HepG2 (cell line): ENCODE measurements around the gene ARL4D. TPM values are rescaled to one million over a fixed set of nuclear protein-coding genes. Genes with fewer than 3 reads are reported as not detected.

Experiments
- AHR ChIP-seq: IDR thresholded peaks from 2 replicates; pipeline ENCODE4 v1.6.1; 2018; ENCODE audit warnings: missing genetic modification reagents, missing compliant biosample characterization
- FOXA1 ChIP-seq, 2 experiments: fragments of 450-650 bp in 1 of 2; sonication (generic) in 1 of 2; formaldehyde crosslinking in 1 of 2; IDR thresholded peaks; 2 replicates each; pipeline versions ENCODE4 v1.4.0 to v1.6.1; 2016 to 2020; ENCODE audit warnings: missing genetic modification reagents in 1 of 2
- FOXP1 ChIP-seq, 2 experiments: fragments of 450-650 bp in 1 of 2; IDR thresholded peaks; 2 replicates each; pipeline ENCODE4 v1.6.1; 2017 to 2018; ENCODE audit warnings: antibody characterized with exemption in 1 of 2
- IRF2 ChIP-seq: IDR thresholded peaks from 2 replicates; pipeline ENCODE4 v1.6.1; 2018; ENCODE audit warnings: missing genetic modification reagents, missing compliant biosample characterization
- JDP2 ChIP-seq: sonication (generic); formaldehyde crosslinking; IDR thresholded peaks from 2 replicates; pipeline ENCODE4 v1.8.1; 2022; ENCODE audit warnings: missing genetic modification reagents, borderline replicate concordance
- LCORL ChIP-seq, 2 experiments: fragments of 450-650 bp in 1 of 2; sonication (generic) in 1 of 2; formaldehyde crosslinking in 1 of 2; IDR thresholded peaks; 2 replicates each; pipeline versions ENCODE4 v1.5.0 to v1.6.1; 2017 to 2020; ENCODE audit warnings: antibody characterized with exemption in 1 of 2, missing genetic modification reagents in 1 of 2
- NFE2L1 ChIP-seq: sonication (generic); formaldehyde crosslinking; IDR thresholded peaks from 2 replicates; pipeline ENCODE4 v1.4.0; 2020; ENCODE audit warnings: missing genetic modification reagents, mild to moderate bottlenecking, borderline replicate concordance
- NR1H2 ChIP-seq: sonication (generic); formaldehyde crosslinking; IDR thresholded peaks from 2 replicates; pipeline ENCODE4 v1.8.1; 2022; ENCODE audit warnings: low read depth, missing genetic modification reagents, borderline replicate concordance
- NR2F6 ChIP-seq, 2 experiments: IDR thresholded peaks; 2 replicates each; pipeline ENCODE4 v1.6.1; 2016; ENCODE audit warnings: antibody characterized with exemption in 1 of 2, mild to moderate bottlenecking in 1 of 2
- PAX8 ChIP-seq: sonication (generic); formaldehyde crosslinking; IDR thresholded peaks from 2 replicates; pipeline ENCODE4 v1.8.0; 2022; ENCODE audit warnings: mild to moderate bottlenecking, missing genetic modification reagents, borderline replicate concordance
- PRPF4 ChIP-seq: fragments of 200-400 bp; formaldehyde crosslinking; IDR thresholded peaks from 2 replicates; pipeline ENCODE4 v1.6.1; 2016; ENCODE audit warnings: low read length, low read depth; ENCODE audit not compliant: poor library complexity, severe bottlenecking
- RELA ChIP-seq: sonication (generic); formaldehyde crosslinking; IDR thresholded peaks from 2 replicates; pipeline ENCODE4 v1.4.0; 2020; ENCODE audit warnings: missing genetic modification reagents
- RFXAP ChIP-seq: sonication (generic); formaldehyde crosslinking; IDR thresholded peaks from 2 replicates; pipeline ENCODE4 v1.4.0; 2020; ENCODE audit warnings: missing genetic modification reagents, borderline replicate concordance
- SIN3A ChIP-seq: IDR thresholded peaks from 2 replicates; pipeline ENCODE4 v1.6.1; 2011; ENCODE audit warnings: low read depth, mild to moderate bottlenecking, control low read depth, low read length, borderline replicate concordance
- SIX4 ChIP-seq: sonication (generic); formaldehyde crosslinking; IDR thresholded peaks from 2 replicates; pipeline ENCODE4 v1.4.0; 2020; ENCODE audit warnings: missing genetic modification reagents
- ZFP36 ChIP-seq: fragments of 150-350 bp; IDR thresholded peaks from 2 replicates; pipeline ENCODE4 v1.6.1; 2018; ENCODE audit warnings: borderline replicate concordance, low read length, low read depth; ENCODE audit not compliant: partially characterized antibody
- ZNF17 ChIP-seq: sonication (generic); formaldehyde crosslinking; IDR thresholded peaks from 2 replicates; pipeline ENCODE4 v1.5.0; 2020; ENCODE audit warnings: mild to moderate bottlenecking, missing genetic modification reagents
- ZNF562 ChIP-seq: sonication (generic); formaldehyde crosslinking; IDR thresholded peaks from 2 replicates; pipeline ENCODE4 v1.8.0; 2022; ENCODE audit warnings: missing genetic modification reagents, borderline replicate concordance
- polyA plus RNA-seq, 8 experiments: library from polyadenylated mRNA; depleted of rRNA in 3 of 8; stranded (reverse) in 7 of 8; unstranded in 1 of 8; fragments of >200 nt; fragmentation: Illumina TruSeq in 4 of 8; extraction: Trizol in 4 of 8; gene quantifications; 2 replicates each; pipeline versions ENCODE4 v1.2.1 to v1.2.3, GENCODE V29; 2011 to 2016; ENCODE audit warnings: low read depth in 4 of 8, missing spikeins in 1 of 8, mixed read lengths in 1 of 8; ENCODE audit not compliant: insufficient read depth in 1 of 8
- total RNA-seq, 5 experiments: library from RNA; depleted of rRNA; stranded (reverse); fragments of >200 nt; fragmentation: Illumina TruSeq; extraction: Trizol; gene quantifications; 2 replicates each; pipeline ENCODE4 v1.2.3, GENCODE V29; 2016; ENCODE audit warnings: low read depth in 1 of 5
- TF ChIP-seq, protein P1 (sequence below): sonication (generic); formaldehyde crosslinking; IDR thresholded peaks from 2 replicates; pipeline ENCODE4 v1.5.1; 2020; ENCODE audit warnings: mild to moderate bottlenecking, missing genetic modification reagents
- TF ChIP-seq, protein P2 (sequence below): IDR thresholded peaks from 2 replicates; pipeline ENCODE4 v1.6.1; 2016; ENCODE audit warnings: low read depth, borderline replicate concordance
- TF ChIP-seq, protein P3 (sequence below): sonication (generic); formaldehyde crosslinking; IDR thresholded peaks from 2 replicates; pipeline ENCODE4 v1.9.0; 2022; ENCODE audit warnings: low read depth, missing genetic modification reagents
- TF ChIP-seq, protein P4 (sequence below): sonication (generic); formaldehyde crosslinking; IDR thresholded peaks from 2 replicates; pipeline ENCODE4 v1.5.0; 2020; ENCODE audit warnings: missing genetic modification reagents

The ARL4D gene
- total and polyA plus RNA-seq, 2 of the 13 experiments (the other 11 are each of a cell fraction or from before 2014, with no cell fraction given) = 9.0 to 25.9 TPM

DNA sequence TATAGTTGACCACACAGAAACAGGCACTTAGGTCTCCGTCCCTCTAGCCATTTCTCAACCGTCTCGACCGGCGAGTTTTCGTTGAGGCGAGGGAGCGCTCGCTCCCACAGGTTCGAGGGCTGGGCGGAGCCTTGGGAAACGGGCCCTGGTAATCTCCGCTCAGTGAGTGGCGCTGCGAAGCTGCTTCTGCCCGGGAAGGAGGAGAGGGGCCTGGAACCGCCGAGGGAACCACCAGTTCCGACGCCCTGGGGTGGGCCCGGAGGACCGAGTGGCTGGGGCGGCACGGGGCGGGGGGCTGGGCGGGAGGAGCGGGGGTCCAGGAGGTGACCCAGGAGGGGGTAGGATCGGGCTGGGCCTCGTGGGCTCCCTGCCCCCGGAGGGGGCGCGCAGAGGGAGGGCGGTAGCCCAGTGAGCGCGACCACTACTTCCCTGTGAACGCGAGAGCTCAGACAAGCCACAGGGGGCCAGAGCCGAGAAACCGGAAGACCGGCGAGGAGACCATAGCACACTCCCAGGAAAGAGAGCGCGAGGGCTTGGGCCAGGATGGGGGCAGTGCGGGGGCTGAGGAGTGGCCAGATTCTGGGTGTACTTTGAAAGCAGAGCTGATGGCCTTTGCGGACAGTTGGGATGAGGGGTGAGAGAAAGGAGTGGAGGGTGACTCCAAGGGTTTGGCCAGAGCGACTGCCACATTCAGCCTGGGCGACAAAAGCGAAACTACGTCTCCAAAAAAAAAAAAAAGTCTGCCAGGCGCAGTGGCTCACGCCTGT lies 29.9 kb upstream of the ARL4D start (continued):
- TF ChIP-seq, protein P1, sequence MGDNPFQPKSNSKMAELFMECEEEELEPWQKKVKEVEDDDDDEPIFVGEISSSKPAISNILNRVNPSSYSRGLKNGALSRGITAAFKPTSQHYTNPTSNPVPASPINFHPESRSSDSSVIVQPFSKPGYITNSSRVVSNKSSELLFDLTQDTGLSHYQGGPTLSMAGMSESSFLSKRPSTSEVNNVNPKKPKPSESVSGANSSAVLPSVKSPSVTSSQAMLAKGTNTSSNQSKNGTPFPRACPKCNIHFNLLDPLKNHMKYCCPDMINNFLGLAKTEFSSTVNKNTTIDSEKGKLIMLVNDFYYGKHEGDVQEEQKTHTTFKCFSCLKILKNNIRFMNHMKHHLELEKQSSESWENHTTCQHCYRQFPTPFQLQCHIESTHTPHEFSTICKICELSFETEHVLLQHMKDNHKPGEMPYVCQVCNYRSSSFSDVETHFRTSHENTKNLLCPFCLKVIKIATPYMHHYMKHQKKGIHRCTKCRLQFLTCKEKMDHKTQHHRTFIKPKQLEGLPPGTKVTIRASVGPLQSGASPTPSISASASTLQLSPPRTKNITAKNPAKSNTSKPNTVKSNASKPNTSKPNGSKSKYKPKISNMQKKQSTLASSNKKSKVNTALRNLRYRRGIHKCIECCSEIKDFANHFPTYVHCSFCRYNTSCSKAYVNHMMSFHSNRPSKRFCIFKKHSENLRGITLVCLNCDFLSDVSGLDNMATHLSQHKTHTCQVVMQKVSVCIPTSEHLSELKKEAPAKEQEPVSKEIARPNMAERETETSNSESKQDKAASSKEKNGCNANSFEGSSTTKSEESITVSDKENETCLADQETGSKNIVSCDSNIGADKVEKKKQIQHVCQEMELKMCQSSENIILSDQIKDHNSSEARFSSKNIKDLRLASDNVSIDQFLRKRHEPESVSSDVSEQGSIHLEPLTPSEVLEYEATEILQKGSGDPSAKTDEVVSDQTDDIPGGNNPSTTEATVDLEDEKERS (CRISPR knock-in tag) = 0 out of 2 replicates have a peak, but pooled peaks have one; percentile 51
- TF ChIP-seq JDP2 (no peak), IRF2 (no peak; the same call in 1 of the 2 replicates), RELA (CRISPR knock-in tag) (no peak), LCORL (IDR thresholded peaks at IDR 0.05) (no peak), LCORL (CRISPR knock-in tag; IDR thresholded peaks at IDR 0.05) (no peak), PRPF4 (peak; percentile 19), PAX8 (CRISPR knock-in tag) (0 out of 2 replicates have a peak, but pooled peaks have one; percentile 16), NR2F6 (IDR thresholded peaks at IDR 0.05) (no peak), NR2F6 (CRISPR knock-in tag; IDR thresholded peaks at IDR 0.05) (peak; percentile 18), FOXP1 (IDR thresholded peaks at IDR 0.05) (no peak), FOXP1 (CRISPR knock-in tag; IDR thresholded peaks at IDR 0.05) (no peak), NR1H2 (CRISPR knock-in tag) (no peak), SIN3A (no peak; the same call in 1 of the 2 replicates), ZNF562 (CRISPR knock-in tag) (no peak), NFE2L1 (no peak), AHR (CRISPR knock-in tag) (0 out of 2 replicates have a peak, but pooled peaks have one; percentile 50), FOXA1 (IDR thresholded peaks at IDR 0.05) (no peak), FOXA1 (CRISPR knock-in tag; IDR thresholded peaks at IDR 0.05) (no peak), SIX4 (CRISPR knock-in tag) (no peak), RFXAP (no peak), ZNF17 (CRISPR knock-in tag) (no peak), ZFP36 (no peak)
- TF ChIP-seq, protein P2, sequence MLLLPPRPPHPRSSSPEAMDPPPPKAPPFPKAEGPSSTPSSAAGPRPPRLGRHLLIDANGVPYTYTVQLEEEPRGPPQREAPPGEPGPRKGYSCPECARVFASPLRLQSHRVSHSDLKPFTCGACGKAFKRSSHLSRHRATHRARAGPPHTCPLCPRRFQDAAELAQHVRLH = no peak
- TF ChIP-seq, protein P3, sequence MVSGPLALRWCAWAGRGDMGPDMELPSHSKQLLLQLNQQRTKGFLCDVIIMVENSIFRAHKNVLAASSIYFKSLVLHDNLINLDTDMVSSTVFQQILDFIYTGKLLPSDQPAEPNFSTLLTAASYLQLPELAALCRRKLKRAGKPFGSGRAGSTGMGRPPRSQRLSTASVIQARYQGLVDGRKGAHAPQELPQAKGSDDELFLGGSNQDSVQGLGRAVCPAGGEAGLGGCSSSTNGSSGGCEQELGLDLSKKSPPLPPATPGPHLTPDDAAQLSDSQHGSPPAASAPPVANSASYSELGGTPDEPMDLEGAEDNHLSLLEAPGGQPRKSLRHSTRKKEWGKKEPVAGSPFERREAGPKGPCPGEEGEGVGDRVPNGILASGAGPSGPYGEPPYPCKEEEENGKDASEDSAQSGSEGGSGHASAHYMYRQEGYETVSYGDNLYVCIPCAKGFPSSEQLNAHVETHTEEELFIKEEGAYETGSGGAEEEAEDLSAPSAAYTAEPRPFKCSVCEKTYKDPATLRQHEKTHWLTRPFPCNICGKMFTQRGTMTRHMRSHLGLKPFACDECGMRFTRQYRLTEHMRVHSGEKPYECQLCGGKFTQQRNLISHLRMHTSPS (CRISPR knock-in tag) = no peak
- TF ChIP-seq, protein P4, sequence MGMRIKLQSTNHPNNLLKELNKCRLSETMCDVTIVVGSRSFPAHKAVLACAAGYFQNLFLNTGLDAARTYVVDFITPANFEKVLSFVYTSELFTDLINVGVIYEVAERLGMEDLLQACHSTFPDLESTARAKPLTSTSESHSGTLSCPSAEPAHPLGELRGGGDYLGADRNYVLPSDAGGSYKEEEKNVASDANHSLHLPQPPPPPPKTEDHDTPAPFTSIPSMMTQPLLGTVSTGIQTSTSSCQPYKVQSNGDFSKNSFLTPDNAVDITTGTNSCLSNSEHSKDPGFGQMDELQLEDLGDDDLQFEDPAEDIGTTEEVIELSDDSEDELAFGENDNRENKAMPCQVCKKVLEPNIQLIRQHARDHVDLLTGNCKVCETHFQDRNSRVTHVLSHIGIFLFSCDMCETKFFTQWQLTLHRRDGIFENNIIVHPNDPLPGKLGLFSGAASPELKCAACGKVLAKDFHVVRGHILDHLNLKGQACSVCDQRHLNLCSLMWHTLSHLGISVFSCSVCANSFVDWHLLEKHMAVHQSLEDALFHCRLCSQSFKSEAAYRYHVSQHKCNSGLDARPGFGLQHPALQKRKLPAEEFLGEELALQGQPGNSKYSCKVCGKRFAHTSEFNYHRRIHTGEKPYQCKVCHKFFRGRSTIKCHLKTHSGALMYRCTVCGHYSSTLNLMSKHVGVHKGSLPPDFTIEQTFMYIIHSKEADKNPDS (CRISPR knock-in tag) = no peak
